ENCODE data around the gene NKD2.
"Not testable (repeated sequence)": the region's sequence is repeated elsewhere in the genome, so short reads cannot be mapped to it uniquely, and the experiment has no call there.

DNA sequence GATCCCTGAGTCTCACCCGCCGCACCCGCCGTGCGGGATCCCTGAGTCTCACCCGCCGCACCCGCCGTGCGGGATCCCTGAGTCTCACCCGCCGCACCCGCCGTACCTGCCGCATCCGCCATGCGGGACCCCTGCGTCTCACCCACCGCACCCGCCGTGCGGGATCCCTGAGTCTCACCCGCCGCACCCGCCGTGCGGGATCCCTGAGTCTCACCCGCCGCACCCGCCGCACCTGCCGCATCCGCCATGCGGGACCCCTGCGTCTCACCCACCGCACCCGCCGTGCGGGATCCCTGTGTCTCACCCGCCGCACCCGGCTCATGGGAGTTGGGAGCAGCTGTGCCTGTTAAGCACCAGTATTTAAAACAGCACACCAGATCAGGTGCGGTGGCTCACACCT, 52.7 kb downstream of the NKD2 start:
- TF ChIP-seq EZH2 (IDR thresholded peaks at IDR 0.05; ENCODE audit: insufficient read depth, poor library complexity, severe bottlenecking); EZH2phosphoT487 (IDR thresholded peaks at IDR 0.05; ENCODE audit: insufficient read depth, low read depth): not testable (repeated sequence)
